DOHH2 (cell line): ENCODE measurements around the gene GJC1.

Experiments used
- H3F3A ChIP-seq: fragments of 200-600 bp; sonication (generic), shearing (Covaris generic); 2 replicates; pipeline ENCODE4 v1.6.0; 2016; ENCODE audit warnings: antibody characterized with exemption, mild to moderate bottlenecking; ENCODE audit not compliant: control insufficient read depth, insufficient read depth
- H3K27ac ChIP-seq: fragments of 200-600 bp; sonication (generic); 2 replicates; pipeline ENCODE4 v1.5.1; 2014; ENCODE audit warnings: low read depth, mild to moderate bottlenecking, low read length, moderate library complexity
- H3K27me3 ChIP-seq: fragments of 200-600 bp; sonication (generic); 2 replicates; pipeline ENCODE4 v1.6.1; 2014; ENCODE audit warnings: mild to moderate bottlenecking, low read length, mixed read lengths; ENCODE audit not compliant: control insufficient read depth
- H3K36me3 ChIP-seq: fragments of 200-600 bp; sonication (generic); 2 replicates; pipeline ENCODE4 v1.6.1; 2014; ENCODE audit warnings: mild to moderate bottlenecking, low read length, moderate library complexity, mixed read lengths; ENCODE audit not compliant: control insufficient read depth
- H3K4me1 ChIP-seq: fragments of 200-600 bp; sonication (generic); 2 replicates; pipeline ENCODE4 v1.6.1; 2014; ENCODE audit warnings: mild to moderate bottlenecking, low read length, mixed read lengths; ENCODE audit not compliant: control insufficient read depth
- H3K4me2 ChIP-seq: fragments of 200-600 bp; sonication (generic); 2 replicates; pipeline ENCODE4 v1.6.0; 2014; ENCODE audit warnings: mild to moderate bottlenecking, low read length, moderate library complexity
- H3K4me3 ChIP-seq: fragments of 200-600 bp; sonication (generic); 2 replicates; pipeline ENCODE4 v1.5.1; 2014; ENCODE audit warnings: mild to moderate bottlenecking, low read length, mixed read lengths
- H3K79me2 ChIP-seq: fragments of 200-600 bp; sonication (generic); 2 replicates; pipeline ENCODE4 v1.6.1; 2014; ENCODE audit warnings: mild to moderate bottlenecking, low read length, mixed read lengths; ENCODE audit not compliant: control insufficient read depth
- H3K9me2 ChIP-seq: fragments of 200-600 bp; sonication (generic); replicated peaks from 2 replicates; pipeline ENCODE4 v1.6.1; 2014; ENCODE audit warnings: mild to moderate bottlenecking, low read length, mixed read lengths; ENCODE audit not compliant: control insufficient read depth
- H3K9me3 ChIP-seq: fragments of 200-600 bp; sonication (generic); 2 replicates; pipeline ENCODE4 v1.6.1; 2014; ENCODE audit warnings: antibody characterized with exemption, low read length, mixed read lengths; ENCODE audit not compliant: control insufficient read depth, insufficient read depth
- H4K20me1 ChIP-seq: fragments of 200-600 bp; sonication (generic); 2 replicates; pipeline ENCODE4 v1.6.0; 2014; ENCODE audit warnings: low read depth, mild to moderate bottlenecking, antibody characterized with exemption, low read length, moderate library complexity; ENCODE audit not compliant: control insufficient read depth, insufficient read depth
- EZH2phosphoT487 ChIP-seq: fragments of 200-600 bp; sonication (generic); IDR thresholded peaks from 2 replicates; pipeline ENCODE4 v1.6.1; 2017; ENCODE audit warnings: borderline replicate concordance, mild to moderate bottlenecking, antibody characterized with exemption, low read length, moderate library complexity, mixed read lengths
- TF ChIP-seq, protein P1 (sequence below): fragments of 200-600 bp; sonication (generic); IDR thresholded peaks from one replicate; pipeline ENCODE4 v1.5.1; 2014; ENCODE audit warnings: antibody characterized with exemption, mild to moderate bottlenecking, low read depth, low read length; ENCODE audit not compliant: poor library complexity, severe bottlenecking

Gene GJC1

DNA sequence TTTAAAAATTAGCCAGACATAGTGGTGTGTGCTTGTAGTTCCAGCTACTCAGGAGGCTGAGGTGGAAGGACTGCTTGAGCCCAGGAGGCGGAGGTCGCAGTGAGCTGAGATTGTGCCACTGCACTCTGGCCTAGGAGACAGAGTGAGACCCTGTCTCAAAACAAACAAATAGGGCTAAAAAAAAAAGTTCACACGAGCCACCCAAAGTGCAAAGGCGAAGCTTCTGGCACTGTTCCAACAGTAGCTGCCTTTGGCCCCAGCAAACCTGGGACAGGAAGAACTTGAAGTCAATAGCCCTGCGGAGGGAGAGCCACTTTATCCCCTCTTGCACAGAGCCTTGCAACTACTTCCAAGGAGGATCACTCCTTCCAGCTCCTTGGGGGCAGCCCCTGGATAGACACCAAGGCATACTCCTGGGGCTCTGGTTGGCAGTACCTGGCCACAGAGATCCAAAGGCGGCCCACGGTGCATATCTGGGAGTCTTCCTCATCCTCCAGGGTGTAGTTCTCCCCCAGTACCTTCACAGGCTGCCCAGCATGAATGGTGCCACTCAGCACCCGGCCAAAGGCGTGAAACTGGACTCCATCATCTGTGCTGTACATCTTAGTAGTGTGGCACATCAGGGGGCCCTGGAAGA, 32.3 kb upstream of the GJC1 start:
- H3K27ac ChIP-seq, result no peak overlapping the region
- no peaks in the 10 kb centered on the region for H3K4me1 ChIP-seq
- H3K27me3 ChIP-seq, result no peaks in the 10 kb centered on the region
- peaks cover 7% of the 10 kb centered on the region; the same call in 1 of the 2 replicates for H3F3A ChIP-seq
- no peaks in the 10 kb centered on the region for H3K79me2 ChIP-seq
- TF ChIP-seq, protein P1, sequence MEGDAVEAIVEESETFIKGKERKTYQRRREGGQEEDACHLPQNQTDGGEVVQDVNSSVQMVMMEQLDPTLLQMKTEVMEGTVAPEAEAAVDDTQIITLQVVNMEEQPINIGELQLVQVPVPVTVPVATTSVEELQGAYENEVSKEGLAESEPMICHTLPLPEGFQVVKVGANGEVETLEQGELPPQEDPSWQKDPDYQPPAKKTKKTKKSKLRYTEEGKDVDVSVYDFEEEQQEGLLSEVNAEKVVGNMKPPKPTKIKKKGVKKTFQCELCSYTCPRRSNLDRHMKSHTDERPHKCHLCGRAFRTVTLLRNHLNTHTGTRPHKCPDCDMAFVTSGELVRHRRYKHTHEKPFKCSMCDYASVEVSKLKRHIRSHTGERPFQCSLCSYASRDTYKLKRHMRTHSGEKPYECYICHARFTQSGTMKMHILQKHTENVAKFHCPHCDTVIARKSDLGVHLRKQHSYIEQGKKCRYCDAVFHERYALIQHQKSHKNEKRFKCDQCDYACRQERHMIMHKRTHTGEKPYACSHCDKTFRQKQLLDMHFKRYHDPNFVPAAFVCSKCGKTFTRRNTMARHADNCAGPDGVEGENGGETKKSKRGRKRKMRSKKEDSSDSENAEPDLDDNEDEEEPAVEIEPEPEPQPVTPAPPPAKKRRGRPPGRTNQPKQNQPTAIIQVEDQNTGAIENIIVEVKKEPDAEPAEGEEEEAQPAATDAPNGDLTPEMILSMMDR, result no peak
- TF ChIP-seq EZH2phosphoT487, result no peak
- no peaks in the 10 kb centered on the region for H3K9me2 ChIP-seq
- peaks cover 85% of the 10 kb centered on the region for H3K36me3 ChIP-seq
- no peaks in the 10 kb centered on the region for H4K20me1 ChIP-seq
- no peaks in the 10 kb centered on the region for H3K9me3 ChIP-seq
- H3K4me2 ChIP-seq, result no peak overlapping the region
- H3K4me3 ChIP-seq, result no peak overlapping the region

DNA sequence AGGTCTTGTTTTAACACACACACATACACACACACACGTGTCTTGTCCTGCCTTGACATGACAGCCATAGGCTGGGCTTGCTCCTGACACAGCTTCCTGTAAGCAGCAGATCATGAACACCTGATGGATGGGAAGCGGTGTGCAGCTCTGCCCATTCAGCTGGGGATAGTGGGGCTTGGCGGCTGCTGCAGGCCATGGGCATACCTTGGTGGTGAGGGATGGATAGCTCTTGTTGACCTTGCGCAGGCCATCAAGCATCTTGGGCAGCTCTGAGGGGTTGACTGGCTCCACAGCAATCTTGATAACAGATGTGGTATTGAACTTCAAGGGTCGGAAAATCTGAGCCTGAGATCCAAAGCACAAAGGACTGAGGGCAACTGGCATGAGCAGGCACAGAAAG, 29.6 kb upstream of the GJC1 start:
- TF ChIP-seq, protein P1, result no peak
- TF ChIP-seq EZH2phosphoT487, result no peak
- Histone ChIP-seq H3K4me1 (no peaks in the 10 kb centered on the region), H3K9me2 (no peaks in the 10 kb centered on the region), H3K36me3 (peaks cover 88% of the 10 kb centered on the region), H3K79me2 (no peaks in the 10 kb centered on the region), H3K4me3 (no peak overlapping the region), H3K9me3 (no peaks in the 10 kb centered on the region), H3K27ac (no peak overlapping the region), H3K4me2 (no peak overlapping the region), H3F3A (no peaks in the 10 kb centered on the region), H4K20me1 (no peaks in the 10 kb centered on the region), H3K27me3 (no peaks in the 10 kb centered on the region)

DNA sequence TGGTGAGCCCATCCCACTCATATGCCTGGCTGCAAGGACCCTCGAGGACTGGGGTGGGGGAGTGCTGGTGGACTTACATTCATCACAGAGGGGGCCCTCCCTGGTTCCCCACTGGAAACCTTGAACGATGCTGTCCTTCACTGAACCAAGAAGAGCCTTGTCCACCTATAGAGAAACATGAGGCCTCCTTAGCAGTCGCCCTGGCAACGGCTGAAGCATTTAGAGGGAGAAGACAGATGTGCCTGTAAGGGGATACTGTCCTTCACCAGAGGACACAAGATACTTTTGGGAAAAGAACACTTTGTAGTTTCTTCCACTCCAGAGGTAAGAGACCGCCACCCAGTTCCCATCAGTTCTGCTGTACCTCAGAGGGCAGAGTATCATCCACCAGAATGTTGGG, 24.1 kb upstream of the GJC1 start:
- no peaks in the 10 kb centered on the region for H3K9me2 ChIP-seq
- H3K36me3 ChIP-seq, result peaks cover 85% of the 10 kb centered on the region
- H3F3A ChIP-seq, result no peaks in the 10 kb centered on the region
- no peak overlapping the region for H3K4me2 ChIP-seq
- H3K4me3 ChIP-seq, result no peak overlapping the region
- no peaks in the 10 kb centered on the region for H3K79me2 ChIP-seq
- H4K20me1 ChIP-seq, result no peaks in the 10 kb centered on the region; the same call in 1 of the 2 replicates
- no peaks in the 10 kb centered on the region for H3K4me1 ChIP-seq
- H3K9me3 ChIP-seq, result no peaks in the 10 kb centered on the region
- H3K27me3 ChIP-seq, result no peaks in the 10 kb centered on the region
- no peak for TF ChIP-seq EZH2phosphoT487
- TF ChIP-seq, protein P1, result no peak
- H3K27ac ChIP-seq, result no peak overlapping the region
